ENCODE results near the gene POU3F2. TPM values are rescaled to one million over a fixed set of nuclear protein-coding genes. Genes with fewer than 3 reads are reported as not detected.

POU3F2 gene
- total RNA-seq, 1 donor from 2014 or later, result not detected

DNA sequence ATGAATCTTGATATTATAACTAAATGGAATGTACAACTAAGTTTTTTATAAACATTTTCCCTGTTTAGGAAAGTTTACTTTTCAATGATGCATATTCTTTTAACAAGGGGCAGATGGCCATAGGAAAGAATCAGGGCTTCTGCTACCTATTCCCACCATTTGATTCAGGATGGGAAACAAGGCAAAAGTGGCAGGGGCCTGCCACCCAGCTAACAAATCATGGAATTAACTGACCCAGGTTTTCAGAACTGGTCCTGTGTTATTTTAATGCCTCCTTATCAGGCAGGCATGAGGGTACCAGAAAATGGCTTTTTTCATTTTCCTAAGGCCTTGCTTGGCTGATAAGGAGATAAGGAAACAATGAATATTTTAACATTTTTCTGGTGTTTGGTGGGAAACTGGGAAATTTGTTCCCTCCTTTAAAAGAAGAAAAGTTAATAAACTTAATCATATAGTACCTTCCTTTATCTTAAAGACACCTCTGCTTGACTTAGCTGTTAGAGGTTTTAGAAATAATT lies 6.7 kb downstream of the POU3F2 start:
- no peak overlapping the region for H3K4me3 ChIP-seq
- H3K9me3 ChIP-seq, result no peaks in the 10 kb centered on the region
- no peak for DNase-seq
- no peaks in the 10 kb centered on the region for H3K36me3 ChIP-seq
- TF ChIP-seq, protein P1, sequence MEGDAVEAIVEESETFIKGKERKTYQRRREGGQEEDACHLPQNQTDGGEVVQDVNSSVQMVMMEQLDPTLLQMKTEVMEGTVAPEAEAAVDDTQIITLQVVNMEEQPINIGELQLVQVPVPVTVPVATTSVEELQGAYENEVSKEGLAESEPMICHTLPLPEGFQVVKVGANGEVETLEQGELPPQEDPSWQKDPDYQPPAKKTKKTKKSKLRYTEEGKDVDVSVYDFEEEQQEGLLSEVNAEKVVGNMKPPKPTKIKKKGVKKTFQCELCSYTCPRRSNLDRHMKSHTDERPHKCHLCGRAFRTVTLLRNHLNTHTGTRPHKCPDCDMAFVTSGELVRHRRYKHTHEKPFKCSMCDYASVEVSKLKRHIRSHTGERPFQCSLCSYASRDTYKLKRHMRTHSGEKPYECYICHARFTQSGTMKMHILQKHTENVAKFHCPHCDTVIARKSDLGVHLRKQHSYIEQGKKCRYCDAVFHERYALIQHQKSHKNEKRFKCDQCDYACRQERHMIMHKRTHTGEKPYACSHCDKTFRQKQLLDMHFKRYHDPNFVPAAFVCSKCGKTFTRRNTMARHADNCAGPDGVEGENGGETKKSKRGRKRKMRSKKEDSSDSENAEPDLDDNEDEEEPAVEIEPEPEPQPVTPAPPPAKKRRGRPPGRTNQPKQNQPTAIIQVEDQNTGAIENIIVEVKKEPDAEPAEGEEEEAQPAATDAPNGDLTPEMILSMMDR (IDR thresholded peaks at IDR 0.05), result no peak
- H3K4me1 ChIP-seq, result peaks cover 10% of the 10 kb centered on the region
- H3K27me3 ChIP-seq, result peaks cover 98% of the 10 kb centered on the region
- intact Hi-C loops (cut with DNase I), result no loop called here
- ATAC-seq, result no peak
- H3K27ac ChIP-seq, result no peak overlapping the region

DNA sequence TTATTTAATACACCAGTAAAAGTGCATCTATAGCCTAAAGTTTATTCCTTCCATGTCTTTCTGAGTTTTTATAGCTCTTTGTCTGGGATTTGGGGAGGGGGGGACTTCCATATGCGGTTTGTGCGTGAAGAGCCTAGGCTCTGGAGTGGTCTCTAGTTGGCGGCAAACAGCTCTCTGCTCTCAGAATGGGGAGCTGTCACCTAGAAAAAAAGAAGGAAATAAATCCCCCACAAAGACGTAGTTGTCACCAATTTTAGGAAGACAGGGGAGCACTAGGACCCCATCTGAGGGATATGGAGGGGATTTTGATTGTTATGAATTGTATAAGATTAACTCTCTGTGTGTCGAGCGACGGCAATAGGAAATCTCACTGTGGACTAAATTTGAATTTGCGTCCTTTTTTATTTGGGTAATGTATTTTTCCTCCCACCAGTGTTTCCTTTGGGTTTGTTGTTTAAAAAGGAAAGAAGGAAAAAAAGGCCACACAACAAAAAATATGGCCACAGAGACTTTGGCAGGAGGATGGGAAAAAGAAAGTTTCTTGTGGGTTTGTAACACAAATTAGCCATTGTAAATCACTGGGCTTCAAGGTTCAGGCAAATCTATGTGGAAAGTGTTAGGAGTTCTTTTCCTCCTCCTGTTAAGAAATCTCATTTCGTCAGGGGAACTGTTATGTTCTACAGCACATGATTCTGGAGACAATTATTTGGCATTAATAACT lies 7.4 kb downstream of the POU3F2 start:
- ATAC-seq (no peak), DNase-seq (no peak)
- H3K4me3 ChIP-seq, result no peak overlapping the region
- peaks cover 98% of the 10 kb centered on the region for H3K27me3 ChIP-seq
- H3K9me3 ChIP-seq, result no peaks in the 10 kb centered on the region
- intact Hi-C loops (cut with DNase I), result no loop called here
- TF ChIP-seq, protein P1 (IDR thresholded peaks at IDR 0.05), result no peak
- H3K36me3 ChIP-seq, result no peaks in the 10 kb centered on the region
- H3K27ac ChIP-seq, result no peak overlapping the region
- H3K4me1 ChIP-seq, result peaks cover 10% of the 10 kb centered on the region

DNA sequence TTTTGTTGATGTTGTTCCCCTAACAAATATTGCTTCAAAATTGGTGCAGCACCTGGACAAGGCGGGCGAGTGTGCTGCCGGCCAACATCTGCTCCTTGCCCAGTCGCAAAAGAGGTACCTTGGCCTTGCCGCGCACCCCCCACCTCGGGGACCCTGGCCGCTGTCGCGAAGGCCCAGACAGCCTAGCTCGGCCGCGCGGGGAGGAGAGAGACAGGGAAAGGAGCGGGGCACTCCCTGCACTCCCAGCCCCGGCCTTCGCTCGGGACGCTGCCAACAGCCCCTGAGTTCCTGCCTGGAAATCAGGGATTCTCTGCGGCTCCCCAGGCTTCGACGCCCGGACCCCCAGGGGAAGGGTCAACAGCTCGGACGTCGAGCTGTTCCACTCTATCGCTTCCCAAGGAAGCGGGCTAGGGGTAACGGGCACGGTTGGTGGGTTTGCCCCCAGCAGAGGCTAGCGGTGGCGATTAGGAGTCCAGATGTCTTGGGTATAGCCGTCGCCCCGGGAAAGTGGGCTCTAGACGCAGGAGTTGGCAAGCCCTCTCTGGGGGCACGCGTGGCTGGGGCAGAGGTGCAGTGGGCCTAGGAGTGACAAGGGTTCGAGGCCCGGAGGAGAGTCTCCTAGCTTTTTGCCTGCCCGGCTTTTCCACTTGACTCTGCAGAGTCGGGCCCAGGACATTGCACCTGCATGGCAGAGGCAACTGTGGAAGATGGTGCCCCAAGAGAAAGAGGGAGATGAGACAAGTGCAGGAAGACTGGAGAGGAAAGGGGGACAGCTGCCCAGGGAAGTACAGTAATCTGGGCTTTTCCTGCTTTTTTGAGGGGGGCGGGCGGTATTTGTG lies 8.2 kb downstream of the POU3F2 start:
- ATAC-seq (no peak), DNase-seq (no peak)
- Histone ChIP-seq H3K36me3 (no peaks in the 10 kb centered on the region), H3K27ac (no peak overlapping the region), H3K27me3 (peaks cover 98% of the 10 kb centered on the region), H3K4me1 (peaks cover 11% of the 10 kb centered on the region), H3K4me3 (no peak overlapping the region), H3K9me3 (no peaks in the 10 kb centered on the region)
- intact Hi-C loops (cut with DNase I), result no loop called here
- TF ChIP-seq, protein P1 (IDR thresholded peaks at IDR 0.05), result no peak

DNA sequence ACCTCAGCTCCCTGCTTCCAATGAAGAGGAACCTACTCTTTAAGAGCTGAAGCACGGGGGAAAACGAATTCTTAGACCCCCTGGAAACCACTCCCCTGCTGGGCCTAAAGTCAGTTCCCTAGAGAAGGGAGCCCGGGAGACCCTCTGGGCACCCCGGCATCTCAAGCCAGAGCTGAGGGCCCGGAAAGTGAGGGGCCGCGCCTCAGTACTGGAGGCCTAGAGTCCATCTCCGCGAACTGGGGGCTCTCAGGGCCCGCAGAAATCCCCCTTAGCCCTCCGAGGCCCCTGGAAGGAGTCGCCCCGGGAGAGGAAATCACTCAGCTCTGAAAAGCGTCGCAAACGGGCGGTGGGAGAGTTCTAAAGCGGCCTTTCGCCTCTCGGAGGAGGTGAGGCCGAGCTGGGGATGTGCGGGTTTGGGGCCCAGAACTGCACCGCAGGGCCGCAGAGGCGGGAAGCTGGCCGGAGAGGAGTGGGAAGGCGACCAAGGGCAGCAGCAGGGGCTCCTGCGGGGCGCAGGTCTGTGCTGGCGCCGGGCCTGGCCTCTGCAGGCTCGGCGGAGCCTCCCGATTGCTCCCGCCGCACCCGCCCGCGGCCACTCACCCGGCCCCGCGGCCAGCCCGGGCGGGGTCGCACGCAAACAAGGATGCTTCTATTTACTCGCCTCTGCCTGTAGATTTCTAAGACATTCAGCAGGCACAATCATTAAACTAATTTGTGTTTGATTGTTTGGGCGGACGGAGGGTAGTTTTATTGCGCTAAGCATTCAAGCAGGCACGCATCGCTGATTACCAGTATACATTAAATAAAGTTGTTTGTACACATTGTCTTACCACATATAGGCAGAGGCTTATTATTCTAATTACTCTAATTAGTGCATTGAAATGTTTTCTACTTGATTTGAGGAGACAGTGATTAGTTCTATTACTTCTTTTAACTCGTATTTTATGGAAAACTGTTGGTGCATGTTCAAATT lies 9.2 kb downstream of the POU3F2 start:
- peaks cover 15% of the 10 kb centered on the region for H3K4me1 ChIP-seq
- ATAC-seq, result no peak
- no peak overlapping the region for H3K27ac ChIP-seq
- intact Hi-C loops (cut with DNase I), result no loop called here
- H3K36me3 ChIP-seq, result no peaks in the 10 kb centered on the region
- no peak overlapping the region for H3K4me3 ChIP-seq
- DNase-seq, result no peak
- TF ChIP-seq, protein P1 (IDR thresholded peaks at IDR 0.05), result no peak
- peaks cover 98% of the 10 kb centered on the region for H3K27me3 ChIP-seq
- H3K9me3 ChIP-seq, result no peaks in the 10 kb centered on the region

All from upper lobe of right lung (tissue), 1 donor.